Hepatocyte (in vitro differentiated cells): Measurements from ENCODE around the gene ANO3.

Experiments used
- CTCF ChIP-seq: fragments of 200-600 bp; sonication (generic); IDR thresholded peaks from 2 replicates; pipeline ENCODE4 v1.5.1; 2016; ENCODE audit warnings: antibody characterized with exemption, mild to moderate bottlenecking; ENCODE audit not compliant: poor library complexity
- EZH2 ChIP-seq: fragments of 200-600 bp; sonication (generic); IDR thresholded peaks from 2 replicates; pipeline ENCODE4 v1.6.1; 2016; ENCODE audit warnings: antibody characterized with exemption, mild to moderate bottlenecking, borderline replicate concordance
- EZH2phosphoT487 ChIP-seq: fragments of 200-600 bp; sonication (generic); IDR thresholded peaks from one replicate; pipeline ENCODE4 v1.6.1; 2018; ENCODE audit warnings: antibody characterized with exemption, mild to moderate bottlenecking, low read depth, moderate library complexity; ENCODE audit not compliant: unreplicated experiment, severe bottlenecking

- TF ChIP-seq CTCF (no peak), EZH2phosphoT487 (no peak), EZH2 (no peak)
Observed at GRCh38 chr11:26470992-26471391, 139.1 kb downstream of the ANO3 start.
